Measurements from ENCODE around the gene LGI2.

DNA sequence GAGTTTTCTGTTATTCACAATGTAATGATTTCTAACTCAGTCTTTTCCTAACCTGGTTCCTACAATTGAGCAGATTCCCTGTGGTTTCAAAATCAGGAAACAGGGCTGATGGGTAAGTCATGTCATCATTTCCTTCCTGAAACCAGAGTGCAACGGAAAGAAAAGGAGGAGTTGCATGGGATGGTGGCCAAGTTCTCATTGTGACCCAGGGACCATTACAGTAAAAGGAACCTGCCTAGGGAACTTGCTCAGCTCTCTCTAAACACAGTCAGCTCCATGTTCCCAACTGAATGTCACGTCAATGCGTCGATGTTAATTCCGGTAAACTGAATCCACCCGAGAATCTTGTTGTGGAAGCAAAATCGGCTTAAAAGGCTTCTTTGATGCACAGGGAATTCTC is 51.2 kb downstream of the LGI2 start:
- TF ChIP-seq EZH2phosphoT487 (IDR thresholded peaks at IDR 0.05; ENCODE audit: borderline replicate concordance, low read depth) (no peak), SMC3 (IDR thresholded peaks at IDR 0.05; ENCODE audit: low read depth, low read length) (no peak), RFX5 (IDR thresholded peaks at IDR 0.05; ENCODE audit: low read length) (no peak), EP300 (IDR thresholded peaks at IDR 0.05; ENCODE audit: borderline replicate concordance in 1 of 2, low read depth in 1 of 2, low read length in 1 of 2) (no peak), POLR2AphosphoS5 (IDR thresholded peaks at IDR 0.05; ENCODE audit: low read depth, low read length) (no peak), FOXM1 (IDR thresholded peaks at IDR 0.05; ENCODE audit: low read depth) (no peak)
- TF ChIP-seq, protein P1, sequence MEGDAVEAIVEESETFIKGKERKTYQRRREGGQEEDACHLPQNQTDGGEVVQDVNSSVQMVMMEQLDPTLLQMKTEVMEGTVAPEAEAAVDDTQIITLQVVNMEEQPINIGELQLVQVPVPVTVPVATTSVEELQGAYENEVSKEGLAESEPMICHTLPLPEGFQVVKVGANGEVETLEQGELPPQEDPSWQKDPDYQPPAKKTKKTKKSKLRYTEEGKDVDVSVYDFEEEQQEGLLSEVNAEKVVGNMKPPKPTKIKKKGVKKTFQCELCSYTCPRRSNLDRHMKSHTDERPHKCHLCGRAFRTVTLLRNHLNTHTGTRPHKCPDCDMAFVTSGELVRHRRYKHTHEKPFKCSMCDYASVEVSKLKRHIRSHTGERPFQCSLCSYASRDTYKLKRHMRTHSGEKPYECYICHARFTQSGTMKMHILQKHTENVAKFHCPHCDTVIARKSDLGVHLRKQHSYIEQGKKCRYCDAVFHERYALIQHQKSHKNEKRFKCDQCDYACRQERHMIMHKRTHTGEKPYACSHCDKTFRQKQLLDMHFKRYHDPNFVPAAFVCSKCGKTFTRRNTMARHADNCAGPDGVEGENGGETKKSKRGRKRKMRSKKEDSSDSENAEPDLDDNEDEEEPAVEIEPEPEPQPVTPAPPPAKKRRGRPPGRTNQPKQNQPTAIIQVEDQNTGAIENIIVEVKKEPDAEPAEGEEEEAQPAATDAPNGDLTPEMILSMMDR (IDR thresholded peaks at IDR 0.05), result no peak

Data from SK-N-SH (cell line).